Pulmonary artery endothelial cell (primary cell): ENCODE results near the gene SELENOP. TPM values are rescaled to one million over a fixed set of nuclear protein-coding genes. Genes with fewer than 3 reads are reported as not detected.

Source experiments
- total RNA-seq: library from RNA; depleted of rRNA; stranded (reverse); fragments of >200 nt; gene quantifications from 2 replicates; pipeline ENCODE4 v1.2.3, GENCODE V29; 2014

SELENOP gene
- total RNA-seq, 1 donor from 2014 or later = 0.40 TPM

Other genes starting within 250 kb of the SELENOP start
- 1.1 and 3.7 TPM in 2 replicates for gene CCDC152, start 55.1 kb downstream of the SELENOP start, total RNA-seq
- 1.2 and 1.4 TPM in 2 replicates for gene ANXA2R, start 228.4 kb upstream of the SELENOP start, total RNA-seq